HEK293 (cell line): ENCODE data around the gene PCDHGA5.
"Not testable (repeated sequence)": the region's sequence is repeated elsewhere in the genome, so short reads cannot be mapped to it uniquely, and the experiment has no call there.

Experiments
- CTCF ChIA-PET: fragments of 350-600 bp; formaldehyde crosslinking; extraction: SDS; loops from one replicate; lab custom pipeline; 2021; ENCODE audit warnings: antibody characterized with exemption; lab: Yijun Ruan, JAX
- POLR2A ChIA-PET: fragments of 300-600 bp; formaldehyde crosslinking; extraction: SDS; loops from one replicate; lab custom pipeline; 2020; ENCODE audit warnings: antibody characterized with exemption, inconsistent platforms; lab: Yijun Ruan, JAX
- H3K27ac ChIP-seq: fragments of 200-500 bp; sonication (Bioruptor generic); 2 replicates; pipeline ENCODE4 v1.5.1; 2014; ENCODE audit warnings: low read depth, low read length, control low read depth, inconsistent platforms; ENCODE audit errors: extremely low read depth
- H3K36me3 ChIP-seq, 2 experiments: fragments of 200-500 bp in 1 of 2; sonication (Bioruptor generic) in 1 of 2; 1 replicate in 1 of 2; 2 replicates in 1 of 2; pipeline ENCODE4 v1.5.1; 2014 to 2017; ENCODE audit warnings: inconsistent platforms in 2 of 2, low read length in 2 of 2; ENCODE audit not compliant: control insufficient read depth in 2 of 2, insufficient read depth in 1 of 2
- H3K4me1 ChIP-seq: fragments of 200-500 bp; sonication (Bioruptor generic); 2 replicates; pipeline ENCODE4 v1.5.1; 2014; ENCODE audit warnings: mild to moderate bottlenecking, low read length, inconsistent platforms; ENCODE audit not compliant: control insufficient read depth, insufficient read depth
- H3K4me3 ChIP-seq: 2 replicates; pipeline ENCODE4 v1.5.1; 2011; ENCODE audit warnings: low read depth, mild to moderate bottlenecking, control low read depth, low read length, moderate library complexity
- H3K9me3 ChIP-seq: fragments of 200-500 bp; sonication (Bioruptor generic); 2 replicates; pipeline ENCODE4 v1.5.1; 2014; ENCODE audit warnings: low read depth, low read length, inconsistent platforms; ENCODE audit not compliant: control insufficient read depth, insufficient read depth
- HOXD13 ChIP-seq: sonication (generic); formaldehyde crosslinking; IDR thresholded peaks from 2 replicates; pipeline ENCODE4 v1.8.0; 2022; ENCODE audit warnings: missing genetic modification reagents, borderline replicate concordance
- KLF8 ChIP-seq: fragments of 450-650 bp; formaldehyde crosslinking; IDR thresholded peaks from 2 replicates; pipeline ENCODE4 v1.5.1; 2016; ENCODE audit warnings: missing biosample characterization, missing genetic modification characterization
- ZNF2 ChIP-seq: fragments of 450-650 bp; formaldehyde crosslinking; IDR thresholded peaks from 2 replicates; pipeline ENCODE4 v1.5.1; 2016; ENCODE audit warnings: missing biosample characterization, missing genetic modification characterization
- ZNF211 ChIP-seq: fragments of 450-650 bp; formaldehyde crosslinking; IDR thresholded peaks from 2 replicates; pipeline ENCODE4 v1.5.1; 2016; ENCODE audit warnings: low read depth, missing biosample characterization, missing genetic modification characterization
- ZNF214 ChIP-seq: fragments of 450-650 bp; formaldehyde crosslinking; IDR thresholded peaks from 2 replicates; pipeline ENCODE4 v1.5.1; 2017; ENCODE audit warnings: missing biosample characterization, mild to moderate bottlenecking, missing genetic modification characterization, borderline replicate concordance
- ZNF37A ChIP-seq: fragments of 450-650 bp; IDR thresholded peaks from 2 replicates; pipeline ENCODE4 v1.5.1; 2018; ENCODE audit warnings: missing biosample characterization, missing genetic modification characterization
- ZNF433 ChIP-seq: fragments of 450-650 bp; formaldehyde crosslinking; IDR thresholded peaks from 2 replicates; pipeline ENCODE4 v1.5.1; 2016; ENCODE audit warnings: missing biosample characterization, missing genetic modification characterization, low read depth
- ZNF473 ChIP-seq: fragments of 450-650 bp; formaldehyde crosslinking; IDR thresholded peaks from 2 replicates; pipeline ENCODE4 v1.5.1; 2017; ENCODE audit warnings: missing biosample characterization, missing genetic modification characterization
- ZNF544 ChIP-seq: fragments of 450-650 bp; formaldehyde crosslinking; IDR thresholded peaks from 2 replicates; pipeline ENCODE4 v1.5.0; 2017; ENCODE audit warnings: missing biosample characterization, missing genetic modification characterization
- ZNF558 ChIP-seq: fragments of 450-650 bp; formaldehyde crosslinking; IDR thresholded peaks from 2 replicates; pipeline ENCODE4 v1.5.1; 2016; ENCODE audit warnings: missing biosample characterization, missing genetic modification characterization
- ZNF654 ChIP-seq: fragments of 450-650 bp; formaldehyde crosslinking; IDR thresholded peaks from 2 replicates; pipeline ENCODE4 v1.5.1; 2016; ENCODE audit warnings: low read depth, missing biosample characterization, missing genetic modification characterization
- TF ChIP-seq, protein P1 (sequence below): fragments of 450-650 bp; formaldehyde crosslinking; IDR thresholded peaks from 2 replicates; pipeline ENCODE4 v1.5.1; 2016; ENCODE audit warnings: missing biosample characterization, missing genetic modification characterization, low read depth
- TF ChIP-seq, protein P2 (sequence below): fragments of 450-650 bp; IDR thresholded peaks from 2 replicates; pipeline ENCODE4 v1.5.1; 2018; ENCODE audit warnings: missing biosample characterization, mild to moderate bottlenecking, missing genetic modification characterization
- TF ChIP-seq, protein P3 (sequence below): fragments of 450-650 bp; formaldehyde crosslinking; IDR thresholded peaks from 2 replicates; pipeline ENCODE4 v1.5.1; 2017; ENCODE audit warnings: missing biosample characterization, missing genetic modification characterization
- TF ChIP-seq, protein P4 (sequence below): fragments of 450-650 bp; formaldehyde crosslinking; IDR thresholded peaks from 2 replicates; pipeline ENCODE4 v1.5.1; 2016; ENCODE audit warnings: missing biosample characterization, missing genetic modification characterization, low read depth
- TF ChIP-seq, protein P5 (sequence below): fragments of 450-650 bp; formaldehyde crosslinking; IDR thresholded peaks from 2 replicates; pipeline ENCODE4 v1.5.1; 2016; ENCODE audit warnings: missing biosample characterization, missing genetic modification characterization

PCDHGA5 gene

DNA sequence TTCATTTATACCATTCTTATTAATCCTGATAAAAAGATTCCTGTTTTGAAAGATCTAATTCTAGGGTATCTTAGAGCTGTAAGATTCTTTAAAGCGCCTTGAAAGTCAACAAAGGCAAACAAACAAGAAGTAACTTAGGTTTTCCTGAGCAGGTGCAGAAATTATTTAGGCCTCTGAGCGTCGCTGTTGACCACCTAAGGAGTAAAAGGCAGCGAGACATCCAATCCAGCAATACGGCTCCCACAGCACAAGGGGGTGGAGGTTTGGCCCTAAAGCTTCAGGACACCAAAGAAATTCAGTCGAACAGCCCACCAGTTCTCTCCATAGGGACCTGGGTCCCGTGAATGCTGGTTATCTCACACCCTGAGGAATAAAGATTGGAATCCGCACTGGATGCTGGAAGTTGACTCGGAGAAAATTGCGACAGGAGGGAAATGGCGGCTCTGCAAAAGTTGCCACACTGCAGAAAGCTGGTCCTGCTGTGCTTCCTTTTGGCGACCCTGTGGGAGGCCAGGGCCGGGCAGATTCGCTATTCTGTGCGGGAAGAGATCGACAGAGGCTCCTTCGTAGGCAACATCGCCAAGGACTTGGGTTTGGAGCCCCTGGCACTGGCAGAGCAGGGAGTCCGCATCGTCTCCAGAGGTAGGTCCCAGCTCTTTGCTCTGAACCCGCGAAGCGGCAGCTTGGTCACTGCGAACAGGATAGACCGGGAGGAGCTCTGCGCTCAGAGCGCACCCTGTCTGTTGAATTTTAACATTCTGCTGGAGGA is 25.2 kb upstream of the PCDHGA5 start, which contains the start of gene PCDHGA2:
TSS of gene PCDHGA2 (plus strand) at position 223 of the 769 bp plus-strand sequence.
- TF ChIP-seq ZNF654 (tag by site-specific recombination) = peak; percentile 23; the same call in 1 of the 2 replicates
- TF ChIP-seq, protein P1, sequence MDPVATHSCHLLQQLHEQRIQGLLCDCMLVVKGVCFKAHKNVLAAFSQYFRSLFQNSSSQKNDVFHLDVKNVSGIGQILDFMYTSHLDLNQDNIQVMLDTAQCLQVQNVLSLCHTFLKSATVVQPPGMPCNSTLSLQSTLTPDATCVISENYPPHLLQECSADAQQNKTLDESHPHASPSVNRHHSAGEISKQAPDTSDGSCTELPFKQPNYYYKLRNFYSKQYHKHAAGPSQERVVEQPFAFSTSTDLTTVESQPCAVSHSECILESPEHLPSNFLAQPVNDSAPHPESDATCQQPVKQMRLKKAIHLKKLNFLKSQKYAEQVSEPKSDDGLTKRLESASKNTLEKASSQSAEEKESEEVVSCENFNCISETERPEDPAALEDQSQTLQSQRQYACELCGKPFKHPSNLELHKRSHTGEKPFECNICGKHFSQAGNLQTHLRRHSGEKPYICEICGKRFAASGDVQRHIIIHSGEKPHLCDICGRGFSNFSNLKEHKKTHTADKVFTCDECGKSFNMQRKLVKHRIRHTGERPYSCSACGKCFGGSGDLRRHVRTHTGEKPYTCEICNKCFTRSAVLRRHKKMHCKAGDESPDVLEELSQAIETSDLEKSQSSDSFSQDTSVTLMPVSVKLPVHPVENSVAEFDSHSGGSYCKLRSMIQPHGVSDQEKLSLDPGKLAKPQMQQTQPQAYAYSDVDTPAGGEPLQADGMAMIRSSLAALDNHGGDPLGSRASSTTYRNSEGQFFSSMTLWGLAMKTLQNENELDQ = no peak
- TF ChIP-seq ZNF2 (tag by site-specific recombination) = peak; percentile 57; the same call in 1 of the 2 replicates
- Histone ChIP-seq H3K27ac (no peak within 1 kb of the TSS), H3K9me3 (no peaks in the 10 kb centered on the region), H3K4me1 (no peaks in the 10 kb centered on the region), H3K4me3 (no peak within 1 kb of the TSS), H3K36me3 (no peaks in the 10 kb centered on the region)
- CTCF ChIA-PET = interaction anchor here (0.6 to 3.0 kb wide), 31 partner anchors 10 to 1294 kb away, joined by 3 to 41 read pairs (median 4); partner anchors contain the start of genes PCDHB15, PCDHGA1, PCDHGA12 and PCDHGA4
- POLR2A ChIA-PET = interaction anchor here (1.0 to 1.2 kb wide), 2 partner anchors 18 to 19 kb away, joined by 3 to 5 read pairs; partner anchors contain the start of gene TAF7

DNA sequence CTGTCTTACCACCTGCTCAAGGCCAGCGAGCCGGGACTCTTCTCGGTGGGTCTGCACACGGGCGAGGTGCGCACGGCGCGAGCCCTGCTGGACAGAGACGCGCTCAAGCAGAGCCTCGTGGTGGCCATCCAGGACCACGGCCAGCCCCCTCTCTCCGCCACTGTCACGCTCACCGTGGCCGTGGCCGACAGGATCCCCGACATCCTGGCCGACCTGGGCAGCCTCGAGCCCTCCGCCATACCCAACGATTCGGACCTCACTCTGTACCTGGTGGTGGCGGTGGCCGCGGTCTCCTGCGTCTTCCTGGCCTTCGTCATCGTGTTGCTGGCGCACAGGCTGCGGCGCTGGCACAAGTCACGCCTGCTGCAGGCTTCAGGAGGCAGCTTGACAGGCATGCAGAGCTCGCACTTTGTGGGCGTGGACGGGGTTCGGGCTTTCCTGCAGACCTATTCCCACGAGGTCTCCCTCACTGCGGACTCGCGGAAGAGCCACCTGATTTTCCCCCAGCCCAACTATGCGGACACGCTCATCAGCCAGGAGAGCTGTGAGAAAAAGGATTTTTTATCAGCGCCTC is 23.1 kb upstream of the PCDHGA5 start:
- CTCF ChIA-PET = interaction anchor here (1.0 to 1.8 kb wide), 3 partner anchors 9 to 223 kb away, joined by 3 to 11 read pairs (median 5); partner anchors contain the start of gene PCDHGB1
- POLR2A ChIA-PET, H3K27ac ChIP-seq, H3K9me3 ChIP-seq, H3K36me3 ChIP-seq, H3K4me3 ChIP-seq, H3K4me1 ChIP-seq: not testable (repeated sequence)

DNA sequence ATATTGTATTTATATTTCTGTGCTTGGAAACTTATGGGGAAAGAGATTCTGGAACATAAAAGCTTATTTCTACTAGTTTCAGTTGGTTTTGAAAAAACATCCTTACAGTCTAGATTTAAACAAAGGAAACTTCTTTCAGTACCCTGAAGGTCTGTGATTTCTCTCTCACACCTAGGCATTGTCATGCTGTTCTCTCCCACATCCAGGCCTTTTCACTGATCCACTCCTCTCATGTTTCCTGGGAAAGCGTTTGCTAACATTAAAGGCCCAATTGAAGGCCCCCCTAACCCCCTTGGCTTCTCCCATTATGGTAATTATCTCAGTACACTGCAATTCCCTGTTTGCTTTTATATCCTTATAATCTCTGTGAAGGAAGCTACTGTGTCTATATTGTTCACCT is 21.2 kb upstream of the PCDHGA5 start:
- ChIA-PET POLR2A (no interaction called here), CTCF (interaction anchor here (0.6 to 3.3 kb wide), 16 partner anchors 9 to 484 kb away, joined by 3 to 21 read pairs (median 4); partner anchors contain the start of genes PCDHGA1, PCDHGA5, PCDHGB5 and TAF7)
- no peak overlapping the region for H3K27ac ChIP-seq
- H3K4me1 ChIP-seq = no peaks in the 10 kb centered on the region
- no peaks in the 10 kb centered on the region for H3K36me3 ChIP-seq
- no peaks in the 10 kb centered on the region for H3K9me3 ChIP-seq
- H3K4me3 ChIP-seq = no peak overlapping the region
- TF ChIP-seq, protein P2, sequence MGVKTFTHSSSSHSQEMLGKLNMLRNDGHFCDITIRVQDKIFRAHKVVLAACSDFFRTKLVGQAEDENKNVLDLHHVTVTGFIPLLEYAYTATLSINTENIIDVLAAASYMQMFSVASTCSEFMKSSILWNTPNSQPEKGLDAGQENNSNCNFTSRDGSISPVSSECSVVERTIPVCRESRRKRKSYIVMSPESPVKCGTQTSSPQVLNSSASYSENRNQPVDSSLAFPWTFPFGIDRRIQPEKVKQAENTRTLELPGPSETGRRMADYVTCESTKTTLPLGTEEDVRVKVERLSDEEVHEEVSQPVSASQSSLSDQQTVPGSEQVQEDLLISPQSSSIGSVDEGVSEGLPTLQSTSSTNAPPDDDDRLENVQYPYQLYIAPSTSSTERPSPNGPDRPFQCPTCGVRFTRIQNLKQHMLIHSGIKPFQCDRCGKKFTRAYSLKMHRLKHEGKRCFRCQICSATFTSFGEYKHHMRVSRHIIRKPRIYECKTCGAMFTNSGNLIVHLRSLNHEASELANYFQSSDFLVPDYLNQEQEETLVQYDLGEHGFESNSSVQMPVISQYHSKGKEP (tag by site-specific recombination) = no peak
- TF ChIP-seq ZNF37A (tag by site-specific recombination) (no peak), ZNF473 (tag by site-specific recombination) (no peak), ZNF558 (tag by site-specific recombination) (no peak), KLF8 (tag by site-specific recombination) (no peak), ZNF544 (tag by site-specific recombination) (no peak), HOXD13 (CRISPR knock-in tag) (no peak), ZNF214 (tag by site-specific recombination) (no peak), ZNF211 (tag by site-specific recombination) (no peak), ZNF433 (tag by site-specific recombination) (no peak)
- TF ChIP-seq, protein P3, sequence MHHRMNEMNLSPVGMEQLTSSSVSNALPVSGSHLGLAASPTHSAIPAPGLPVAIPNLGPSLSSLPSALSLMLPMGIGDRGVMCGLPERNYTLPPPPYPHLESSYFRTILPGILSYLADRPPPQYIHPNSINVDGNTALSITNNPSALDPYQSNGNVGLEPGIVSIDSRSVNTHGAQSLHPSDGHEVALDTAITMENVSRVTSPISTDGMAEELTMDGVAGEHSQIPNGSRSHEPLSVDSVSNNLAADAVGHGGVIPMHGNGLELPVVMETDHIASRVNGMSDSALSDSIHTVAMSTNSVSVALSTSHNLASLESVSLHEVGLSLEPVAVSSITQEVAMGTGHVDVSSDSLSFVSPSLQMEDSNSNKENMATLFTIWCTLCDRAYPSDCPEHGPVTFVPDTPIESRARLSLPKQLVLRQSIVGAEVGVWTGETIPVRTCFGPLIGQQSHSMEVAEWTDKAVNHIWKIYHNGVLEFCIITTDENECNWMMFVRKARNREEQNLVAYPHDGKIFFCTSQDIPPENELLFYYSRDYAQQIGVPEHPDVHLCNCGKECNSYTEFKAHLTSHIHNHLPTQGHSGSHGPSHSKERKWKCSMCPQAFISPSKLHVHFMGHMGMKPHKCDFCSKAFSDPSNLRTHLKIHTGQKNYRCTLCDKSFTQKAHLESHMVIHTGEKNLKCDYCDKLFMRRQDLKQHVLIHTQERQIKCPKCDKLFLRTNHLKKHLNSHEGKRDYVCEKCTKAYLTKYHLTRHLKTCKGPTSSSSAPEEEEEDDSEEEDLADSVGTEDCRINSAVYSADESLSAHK (tag by site-specific recombination) = no peak
- TF ChIP-seq, protein P4, sequence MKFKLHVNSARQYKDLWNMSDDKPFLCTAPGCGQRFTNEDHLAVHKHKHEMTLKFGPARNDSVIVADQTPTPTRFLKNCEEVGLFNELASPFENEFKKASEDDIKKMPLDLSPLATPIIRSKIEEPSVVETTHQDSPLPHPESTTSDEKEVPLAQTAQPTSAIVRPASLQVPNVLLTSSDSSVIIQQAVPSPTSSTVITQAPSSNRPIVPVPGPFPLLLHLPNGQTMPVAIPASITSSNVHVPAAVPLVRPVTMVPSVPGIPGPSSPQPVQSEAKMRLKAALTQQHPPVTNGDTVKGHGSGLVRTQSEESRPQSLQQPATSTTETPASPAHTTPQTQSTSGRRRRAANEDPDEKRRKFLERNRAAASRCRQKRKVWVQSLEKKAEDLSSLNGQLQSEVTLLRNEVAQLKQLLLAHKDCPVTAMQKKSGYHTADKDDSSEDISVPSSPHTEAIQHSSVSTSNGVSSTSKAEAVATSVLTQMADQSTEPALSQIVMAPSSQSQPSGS = no peak
- TF ChIP-seq, protein P5, sequence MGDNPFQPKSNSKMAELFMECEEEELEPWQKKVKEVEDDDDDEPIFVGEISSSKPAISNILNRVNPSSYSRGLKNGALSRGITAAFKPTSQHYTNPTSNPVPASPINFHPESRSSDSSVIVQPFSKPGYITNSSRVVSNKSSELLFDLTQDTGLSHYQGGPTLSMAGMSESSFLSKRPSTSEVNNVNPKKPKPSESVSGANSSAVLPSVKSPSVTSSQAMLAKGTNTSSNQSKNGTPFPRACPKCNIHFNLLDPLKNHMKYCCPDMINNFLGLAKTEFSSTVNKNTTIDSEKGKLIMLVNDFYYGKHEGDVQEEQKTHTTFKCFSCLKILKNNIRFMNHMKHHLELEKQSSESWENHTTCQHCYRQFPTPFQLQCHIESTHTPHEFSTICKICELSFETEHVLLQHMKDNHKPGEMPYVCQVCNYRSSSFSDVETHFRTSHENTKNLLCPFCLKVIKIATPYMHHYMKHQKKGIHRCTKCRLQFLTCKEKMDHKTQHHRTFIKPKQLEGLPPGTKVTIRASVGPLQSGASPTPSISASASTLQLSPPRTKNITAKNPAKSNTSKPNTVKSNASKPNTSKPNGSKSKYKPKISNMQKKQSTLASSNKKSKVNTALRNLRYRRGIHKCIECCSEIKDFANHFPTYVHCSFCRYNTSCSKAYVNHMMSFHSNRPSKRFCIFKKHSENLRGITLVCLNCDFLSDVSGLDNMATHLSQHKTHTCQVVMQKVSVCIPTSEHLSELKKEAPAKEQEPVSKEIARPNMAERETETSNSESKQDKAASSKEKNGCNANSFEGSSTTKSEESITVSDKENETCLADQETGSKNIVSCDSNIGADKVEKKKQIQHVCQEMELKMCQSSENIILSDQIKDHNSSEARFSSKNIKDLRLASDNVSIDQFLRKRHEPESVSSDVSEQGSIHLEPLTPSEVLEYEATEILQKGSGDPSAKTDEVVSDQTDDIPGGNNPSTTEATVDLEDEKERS (tag by site-specific recombination) = no peak
